Peyer's patch (tissue), 4 donors: ENCODE results near the gene CTAGE1. TPM values are rescaled to one million over a fixed set of nuclear protein-coding genes. Genes with fewer than 3 reads are reported as not detected.

Experiments used
- DNase-seq, 3 donors: peaks; one replicate each; pipeline ENCODE4 v3.0.0-alpha.2; 2017 to 2019
- H3K27ac ChIP-seq, 4 donors: fragments of 200-600 bp; sonication (generic); one replicate each; pipeline ENCODE4 v1.5.1; 2016 to 2019
- H3K27me3 ChIP-seq, 2 donors: fragments of 200-600 bp; sonication (generic); one replicate each; pipeline ENCODE4 v1.5.1; 2019
- H3K36me3 ChIP-seq, 3 donors: fragments of 200-600 bp; sonication (generic); one replicate each; pipeline ENCODE4 v1.5.1; 2016 to 2019
- H3K4me1 ChIP-seq, 4 donors: fragments of 200-600 bp; sonication (generic); one replicate each; pipeline ENCODE4 v1.5.1; 2016 to 2019
- H3K4me3 ChIP-seq, 4 donors: fragments of 200-600 bp; sonication (generic); 1 replicate in 3 of 4; 2 replicates in 1 of 4; pipeline ENCODE4 v1.5.1; 2016 to 2019; ENCODE audit warnings: mild to moderate bottlenecking in 1 of 4
- H3K9me3 ChIP-seq, 4 donors: fragments of 200-600 bp; sonication (generic); one replicate each; pipeline ENCODE4 v1.5.1; 2016 to 2019; ENCODE audit warnings: mild to moderate bottlenecking in 1 of 4
- POLR2A ChIP-seq, 2 donors: fragments of 450-650 bp; IDR thresholded peaks; one replicate each; pipeline ENCODE4 v1.5.1; 2017; ENCODE audit warnings: antibody characterized with exemption in 2 of 2, mild to moderate bottlenecking in 2 of 2, moderate library complexity in 2 of 2
- total RNA-seq, 4 donors: library from RNA; depleted of rRNA; stranded (reverse); fragments of >200 nt; gene quantifications; one replicate each; pipeline ENCODE4 v1.1.0, GENCODE V29; 2016
- TF ChIP-seq, protein P1 (sequence below), 6 experiments: fragments of 450-650 bp in 4 of 6; fragments of 200-600 bp in 2 of 6; sonication (generic) in 1 of 6; IDR thresholded peaks; one replicate each; pipeline ENCODE4 v1.5.1; 2017 to 2019; ENCODE audit warnings: antibody characterized with exemption in 6 of 6, mild to moderate bottlenecking in 3 of 6, moderate library complexity in 1 of 6

CTAGE1 gene
- total RNA-seq, 4 donors from 2014 or later = not detected

DNA sequence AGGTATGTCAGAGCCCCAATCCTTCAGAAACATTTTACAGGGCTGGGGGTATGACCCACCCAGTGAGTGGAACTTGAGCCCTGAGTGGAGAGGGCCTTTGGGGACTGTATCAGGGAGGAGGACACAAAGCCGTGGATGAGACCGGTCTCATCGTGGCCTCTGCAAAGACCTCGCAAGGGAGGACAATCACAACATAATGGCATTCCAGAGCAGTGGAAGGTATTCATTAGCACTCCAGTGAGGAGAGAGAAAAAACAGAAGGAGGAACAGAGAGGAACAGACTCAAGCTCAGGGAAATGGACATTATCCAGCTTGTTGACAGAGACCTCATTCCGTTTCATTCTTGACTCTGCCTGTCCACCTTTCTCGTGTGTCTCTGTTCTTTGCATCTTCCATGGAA is 38.8 kb upstream of the CTAGE1 start:
- Histone ChIP-seq H3K36me3 (no peaks in the 10 kb centered on the region), H3K27me3 (no peaks in the 10 kb centered on the region), H3K4me3 (no peak overlapping the region), H3K9me3 (no peaks in the 10 kb centered on the region), H3K27ac (no peak overlapping the region), H3K4me1 (no peaks in the 10 kb centered on the region)
- DNase-seq = no peak
- TF ChIP-seq, protein P1, sequence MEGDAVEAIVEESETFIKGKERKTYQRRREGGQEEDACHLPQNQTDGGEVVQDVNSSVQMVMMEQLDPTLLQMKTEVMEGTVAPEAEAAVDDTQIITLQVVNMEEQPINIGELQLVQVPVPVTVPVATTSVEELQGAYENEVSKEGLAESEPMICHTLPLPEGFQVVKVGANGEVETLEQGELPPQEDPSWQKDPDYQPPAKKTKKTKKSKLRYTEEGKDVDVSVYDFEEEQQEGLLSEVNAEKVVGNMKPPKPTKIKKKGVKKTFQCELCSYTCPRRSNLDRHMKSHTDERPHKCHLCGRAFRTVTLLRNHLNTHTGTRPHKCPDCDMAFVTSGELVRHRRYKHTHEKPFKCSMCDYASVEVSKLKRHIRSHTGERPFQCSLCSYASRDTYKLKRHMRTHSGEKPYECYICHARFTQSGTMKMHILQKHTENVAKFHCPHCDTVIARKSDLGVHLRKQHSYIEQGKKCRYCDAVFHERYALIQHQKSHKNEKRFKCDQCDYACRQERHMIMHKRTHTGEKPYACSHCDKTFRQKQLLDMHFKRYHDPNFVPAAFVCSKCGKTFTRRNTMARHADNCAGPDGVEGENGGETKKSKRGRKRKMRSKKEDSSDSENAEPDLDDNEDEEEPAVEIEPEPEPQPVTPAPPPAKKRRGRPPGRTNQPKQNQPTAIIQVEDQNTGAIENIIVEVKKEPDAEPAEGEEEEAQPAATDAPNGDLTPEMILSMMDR (IDR thresholded peaks at IDR 0.05) = no peak
- no peak for TF ChIP-seq POLR2A (IDR thresholded peaks at IDR 0.05)

DNA sequence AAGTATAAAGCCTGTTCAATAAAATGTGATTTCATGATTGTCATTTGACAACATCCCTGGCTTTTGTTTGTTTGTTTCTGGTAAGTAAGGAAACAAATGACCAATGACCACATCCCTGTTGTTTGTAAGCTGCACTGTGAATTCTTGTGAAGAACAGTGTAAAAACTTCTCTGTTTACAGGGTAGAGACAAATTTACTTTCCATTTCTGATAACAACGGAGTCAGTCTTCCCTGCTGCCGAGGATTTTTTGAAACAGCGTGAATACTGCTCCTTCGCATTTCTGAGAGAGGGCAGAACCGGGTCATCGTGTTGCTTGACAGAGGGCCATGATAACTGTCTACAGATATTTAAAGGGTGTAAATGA is 38.4 kb upstream of the CTAGE1 start:
- no peaks in the 10 kb centered on the region for H3K4me1 ChIP-seq
- TF ChIP-seq, protein P1 (IDR thresholded peaks at IDR 0.05) = no peak
- TF ChIP-seq POLR2A (IDR thresholded peaks at IDR 0.05) = no peak

DNA sequence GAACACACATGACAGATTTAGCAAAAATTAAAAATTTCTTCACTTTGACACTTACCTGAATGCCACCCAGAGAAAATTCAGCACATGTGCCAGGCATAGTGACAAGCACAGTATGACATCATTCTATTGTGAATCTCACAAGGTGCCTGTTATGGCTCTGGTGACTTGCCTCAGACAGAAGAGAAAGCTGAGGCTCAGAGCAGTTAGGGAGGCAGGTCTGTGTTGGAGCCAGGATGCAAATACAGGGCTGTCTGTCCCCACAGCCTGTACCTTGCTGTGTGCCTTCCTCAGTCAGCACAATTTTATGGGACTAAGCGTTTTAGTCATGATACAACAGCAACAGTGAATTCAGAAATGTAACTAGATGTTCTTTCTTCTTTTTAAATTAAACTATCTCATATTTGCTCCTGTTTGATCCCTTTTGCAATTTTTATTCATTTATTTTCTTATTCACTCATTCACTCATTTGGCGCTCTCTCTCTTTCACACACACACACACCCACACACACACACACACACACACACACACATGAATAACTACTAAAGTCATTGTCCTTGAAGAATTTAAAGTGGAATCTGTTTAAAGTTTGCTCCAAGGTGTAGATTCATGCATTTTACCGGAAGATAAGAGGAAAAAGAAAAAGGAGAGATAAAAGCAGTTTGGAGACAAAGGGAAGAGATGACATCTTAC is 37.9 kb upstream of the CTAGE1 start:
- Histone ChIP-seq H3K36me3 (no peaks in the 10 kb centered on the region), H3K4me3 (no peak overlapping the region), H3K4me1 (no peaks in the 10 kb centered on the region), H3K27ac (no peak overlapping the region), H3K27me3 (no peaks in the 10 kb centered on the region), H3K9me3 (no peaks in the 10 kb centered on the region)
- DNase-seq = no peak
- no peak for TF ChIP-seq POLR2A (IDR thresholded peaks at IDR 0.05)
- TF ChIP-seq, protein P1 (IDR thresholded peaks at IDR 0.05) = no peak

More for the DNA sequence above, 38.4 kb upstream of the CTAGE1 start:
- no peak overlapping the region for H3K27ac ChIP-seq
- no peak for DNase-seq
- H3K4me3 ChIP-seq = no peak overlapping the region
- no peaks in the 10 kb centered on the region for H3K9me3 ChIP-seq
- H3K36me3 ChIP-seq = no peaks in the 10 kb centered on the region
- no peaks in the 10 kb centered on the region for H3K27me3 ChIP-seq

DNA sequence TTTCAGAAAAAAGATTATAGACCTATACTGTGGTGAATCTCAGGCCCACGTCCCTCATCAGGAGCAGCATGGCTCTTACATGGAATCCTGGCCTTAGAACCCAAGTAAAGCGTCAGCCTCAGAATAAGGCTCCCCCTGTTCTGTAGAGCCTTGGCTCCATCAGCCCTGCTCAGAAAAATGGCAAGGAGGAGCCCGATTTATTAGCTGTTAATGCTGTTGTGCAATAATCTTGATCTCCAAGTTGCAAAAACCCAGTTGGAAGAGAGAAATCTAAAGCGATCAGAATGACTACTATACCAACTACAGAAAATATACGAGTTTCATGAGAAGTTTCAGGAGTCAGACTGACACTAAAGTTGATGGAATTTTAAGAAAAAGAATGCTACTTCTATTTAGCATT is 35.6 kb upstream of the CTAGE1 start:
- Histone ChIP-seq H3K27me3 (no peaks in the 10 kb centered on the region), H3K36me3 (no peaks in the 10 kb centered on the region), H3K4me1 (no peaks in the 10 kb centered on the region), H3K4me3 (no peak overlapping the region), H3K27ac (no peak overlapping the region), H3K9me3 (peaks cover 0 to 12% (median 0%) of the 10 kb centered on the region in 4 donors)
- no peak for TF ChIP-seq POLR2A (IDR thresholded peaks at IDR 0.05)
- TF ChIP-seq, protein P1 (IDR thresholded peaks at IDR 0.05) = no peak
- DNase-seq = no peak

DNA sequence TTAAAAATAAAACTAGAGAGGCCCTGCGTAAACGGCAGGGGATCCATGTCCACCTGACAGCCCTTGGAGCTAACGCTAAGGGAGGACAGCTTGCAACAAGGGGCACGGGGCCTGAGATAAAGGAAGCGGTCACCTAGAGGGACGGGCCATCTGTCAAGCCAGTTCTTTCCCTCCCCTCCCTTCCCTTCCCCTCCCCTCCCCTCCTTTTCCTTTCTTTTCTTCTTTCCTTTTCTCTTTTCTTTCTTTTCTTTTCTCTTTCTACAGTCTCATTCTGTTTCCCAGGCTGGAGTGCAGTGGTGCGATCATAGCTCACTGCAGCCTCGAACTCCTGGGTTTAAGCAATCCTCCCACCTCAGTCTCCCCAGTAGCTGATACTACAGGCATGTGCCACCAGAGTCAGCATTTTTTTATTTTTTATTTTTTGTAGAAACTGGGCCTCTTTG is 34.5 kb upstream of the CTAGE1 start:
- Histone ChIP-seq H3K4me1 (peaks cover 0 to 2% (median 0%) of the 10 kb centered on the region in 4 donors), H3K27me3 (no peaks in the 10 kb centered on the region), H3K9me3 (peaks cover 0 to 12% (median 0%) of the 10 kb centered on the region in 4 donors), H3K36me3 (no peaks in the 10 kb centered on the region), H3K4me3 (peak overlapping the region in 1 of 4 donors; percentile 26), H3K27ac (peak overlapping the region in 3 of 4 donors; percentile 26 to 68 (median 66))
- TF ChIP-seq, protein P1 (IDR thresholded peaks at IDR 0.05) = no peak
- no peak for TF ChIP-seq POLR2A (IDR thresholded peaks at IDR 0.05)
- DNase-seq = no peak
